Superior temporal gyrus (tissue), 1 donor: Measurements from ENCODE around the gene ARL16.

Experiments
- DNase-seq: peaks from one replicate; pipeline ENCODE4 v3.0.0-alpha.2; 2016; ENCODE audit errors: extremely low spot score

ARL16 gene

DNA sequence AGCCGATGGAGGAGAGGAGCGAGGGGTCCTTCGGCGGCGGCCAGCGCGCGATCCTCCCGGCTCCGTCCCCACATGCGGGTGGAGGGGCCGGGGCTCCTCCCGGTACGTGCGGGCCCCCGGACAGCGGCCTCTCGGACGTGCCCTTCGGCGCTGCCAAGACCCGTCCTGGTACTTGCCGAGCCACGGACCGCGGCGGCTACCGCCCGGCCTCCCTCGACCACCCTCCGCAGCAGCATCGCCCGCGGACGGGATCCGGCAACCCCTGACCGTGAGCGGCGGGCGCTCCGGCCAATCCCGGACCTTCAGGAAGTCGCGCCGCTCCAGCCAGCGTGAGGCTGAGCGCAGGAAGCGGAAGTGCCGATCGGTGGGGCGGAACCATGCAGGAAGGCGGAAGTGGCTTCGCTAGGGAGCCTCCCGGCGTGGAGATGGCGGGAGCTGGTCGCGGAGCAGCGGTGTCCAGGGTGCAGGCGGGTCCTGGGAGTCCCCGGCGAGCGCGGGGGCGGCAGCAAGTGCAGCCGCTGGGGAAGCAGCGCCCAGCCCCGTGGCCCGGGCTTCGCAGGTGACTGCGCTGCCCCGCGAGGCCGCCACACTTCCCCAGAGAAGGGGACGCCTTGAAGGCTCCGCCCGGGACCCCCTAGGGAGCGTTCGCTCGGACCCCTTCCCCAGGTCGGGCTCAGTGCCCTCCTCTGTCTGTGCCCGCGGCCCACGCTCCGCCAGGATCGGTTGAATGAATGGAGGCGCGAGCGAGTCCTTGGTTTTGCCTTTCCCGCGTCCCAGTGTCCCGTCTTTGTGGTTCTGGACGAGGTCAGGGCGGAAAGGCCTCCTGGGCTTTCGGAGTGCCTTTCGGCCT lies 17.0 kb downstream of the ARL16 start, which contains the start of the genes CCDC137 and OXLD1:
CCDC137 (plus strand) TSS at position 396 of the 850 bp plus-strand sequence; CDS start at position 426, 30 bp downstream.
OXLD1 (minus strand) TSS at position 264 of the 850 bp plus-strand sequence; CDS start at position 236, 28 bp downstream.
- peak; percentile 98 for DNase-seq

GRCh38 chr17:81666092-81666341 lies 17.6 kb downstream of the ARL16 start:
- no peak for DNase-seq

DNA sequence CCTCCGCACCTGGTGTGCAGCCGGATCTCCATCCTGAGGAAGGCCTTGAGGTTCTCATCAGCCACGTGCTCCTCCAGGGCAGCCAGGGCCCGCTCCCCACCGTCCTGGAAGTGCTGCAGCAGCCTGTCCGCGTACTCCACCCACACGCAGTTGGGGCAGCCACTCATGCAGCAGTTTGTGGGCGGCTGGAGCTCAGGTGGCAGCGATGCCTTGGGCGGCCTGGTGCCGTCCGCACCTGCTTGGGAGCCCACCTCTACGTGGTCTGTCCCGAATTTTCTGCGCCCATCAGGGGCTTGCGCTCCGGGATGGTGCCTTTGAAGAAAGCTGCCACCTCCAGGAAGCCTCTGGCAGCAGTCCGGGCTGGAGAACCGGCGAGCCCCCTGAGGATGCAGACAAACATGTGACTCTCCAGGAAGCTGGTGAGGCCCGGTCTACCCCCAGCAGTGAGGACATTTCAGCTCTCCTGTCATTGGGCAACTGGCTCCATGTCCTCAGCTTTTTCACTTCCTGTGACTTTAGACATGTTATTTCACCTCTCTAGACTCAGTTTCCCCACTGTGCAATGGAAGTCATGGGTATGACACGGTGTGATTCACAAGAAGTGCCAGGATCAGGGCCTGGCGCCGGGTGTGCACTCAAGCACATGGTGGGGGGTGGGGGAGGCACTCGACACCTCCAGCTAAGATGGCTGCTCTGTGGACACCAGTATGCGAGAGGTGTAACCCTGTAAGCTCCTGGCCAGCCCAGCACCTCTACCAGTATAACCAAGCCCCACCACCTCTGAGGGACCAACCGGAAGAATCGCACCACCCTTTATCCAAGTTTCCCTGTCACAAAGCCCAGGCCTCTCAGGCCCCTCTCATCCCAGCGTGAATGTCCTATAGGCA lies 18.1 kb downstream of the ARL16 start:
- no peak for DNase-seq

DNA sequence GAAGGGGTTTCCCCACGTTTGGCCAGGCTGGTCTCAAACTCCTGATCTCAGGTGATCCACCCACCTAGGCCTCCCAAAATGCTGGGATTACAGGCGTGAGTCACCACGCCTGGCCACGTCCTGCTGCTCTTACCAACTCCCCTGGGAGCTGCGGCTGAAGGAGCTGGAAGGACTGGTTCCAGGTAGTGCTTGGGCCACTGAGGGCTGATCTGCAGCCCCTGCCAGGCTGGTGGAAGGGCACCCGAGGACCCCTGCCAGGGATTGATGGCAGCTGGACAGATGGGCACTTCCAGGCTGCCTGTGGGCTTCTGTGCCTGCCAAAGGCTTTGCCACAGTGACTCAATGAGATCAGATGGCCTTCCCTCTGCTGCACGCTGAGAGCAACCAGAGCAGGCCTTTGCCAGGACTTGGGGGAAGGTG lies 19.5 kb downstream of the ARL16 start:
- no peak for DNase-seq

DNA sequence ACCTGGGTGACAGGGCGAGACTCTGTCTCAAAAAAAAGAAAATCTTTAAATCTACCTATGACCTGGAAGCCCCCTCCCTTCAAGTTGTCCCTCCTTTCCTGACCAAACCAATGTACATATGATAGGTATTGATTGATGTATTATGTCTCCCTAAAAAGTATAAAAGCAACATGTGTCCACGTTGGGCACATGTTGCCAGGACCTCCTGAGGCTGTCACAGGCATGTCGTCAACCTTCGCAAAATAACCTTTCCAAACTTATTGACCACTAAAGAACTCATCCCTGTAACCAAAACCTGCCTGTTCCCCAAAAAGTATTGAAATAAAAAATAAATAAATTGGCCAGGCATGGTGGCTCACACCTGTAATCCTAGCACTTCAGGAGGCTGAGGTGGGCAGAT lies 21.6 kb downstream of the ARL16 start:
- DNase-seq: no peak

DNA sequence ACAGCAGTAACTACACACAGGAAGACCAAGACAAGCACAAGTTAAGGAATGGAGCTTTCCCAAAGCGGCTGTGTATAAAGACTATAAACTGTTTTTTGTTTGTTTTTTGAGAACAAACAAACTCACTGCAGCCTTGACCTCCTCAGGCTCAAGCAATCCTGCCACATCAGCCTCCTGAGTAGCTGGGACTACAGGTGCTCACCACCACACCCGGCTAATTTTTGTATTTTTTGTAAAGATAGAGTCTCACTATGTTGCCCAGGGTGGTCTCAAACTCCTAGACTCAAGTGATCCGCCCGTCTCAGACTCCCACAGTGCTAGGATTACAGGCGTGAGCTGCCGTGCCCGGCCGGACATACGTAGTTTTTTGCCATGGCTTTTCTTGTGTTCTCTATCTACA lies 23.2 kb downstream of the ARL16 start:
- DNase-seq: no peak

- no peak for DNase-seq
Measured at GRCh38 chr17:81659038-81659437, 24.6 kb downstream of the ARL16 start.

- DNase-seq: no peak
Measured at GRCh38 chr17:81656835-81657234, 26.8 kb downstream of the ARL16 start.

DNA sequence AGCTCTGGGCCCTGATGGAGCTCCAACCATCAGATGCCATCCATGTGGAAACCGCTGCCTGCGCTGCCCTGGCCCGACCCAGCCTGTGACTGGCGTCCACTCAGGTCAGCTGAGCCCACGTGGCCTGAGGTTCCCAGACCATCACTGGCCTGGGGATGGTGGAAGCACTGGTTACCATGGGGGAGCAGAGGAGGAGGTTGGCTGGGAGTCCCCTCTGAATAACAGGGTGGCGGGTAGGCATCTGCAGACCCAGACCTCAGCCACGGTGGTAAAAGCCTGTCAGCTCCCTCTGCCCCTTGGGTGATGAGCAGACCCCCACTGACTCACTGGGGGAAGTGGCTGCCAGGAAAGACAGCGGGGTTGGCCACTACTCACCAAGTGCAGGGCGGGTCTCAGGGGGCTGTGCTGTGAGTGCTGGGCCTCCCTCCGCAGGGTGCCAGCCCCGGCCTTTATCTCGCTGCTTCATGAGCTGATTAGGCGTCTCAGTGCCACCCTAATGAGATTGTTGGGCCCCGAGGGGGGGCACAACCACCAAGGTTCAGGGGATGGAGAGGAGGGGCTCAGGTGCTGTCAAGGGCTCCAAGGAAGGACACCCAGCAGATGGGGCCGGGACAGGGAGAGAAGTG lies 27.4 kb downstream of the ARL16 start, which contains the start of gene PDE6G:
PDE6G (minus strand) TSS at position 425 of the 626 bp plus-strand sequence. CDS start 3,237 bp downstream, outside the sequence.
- DNase-seq: no peak

DNA sequence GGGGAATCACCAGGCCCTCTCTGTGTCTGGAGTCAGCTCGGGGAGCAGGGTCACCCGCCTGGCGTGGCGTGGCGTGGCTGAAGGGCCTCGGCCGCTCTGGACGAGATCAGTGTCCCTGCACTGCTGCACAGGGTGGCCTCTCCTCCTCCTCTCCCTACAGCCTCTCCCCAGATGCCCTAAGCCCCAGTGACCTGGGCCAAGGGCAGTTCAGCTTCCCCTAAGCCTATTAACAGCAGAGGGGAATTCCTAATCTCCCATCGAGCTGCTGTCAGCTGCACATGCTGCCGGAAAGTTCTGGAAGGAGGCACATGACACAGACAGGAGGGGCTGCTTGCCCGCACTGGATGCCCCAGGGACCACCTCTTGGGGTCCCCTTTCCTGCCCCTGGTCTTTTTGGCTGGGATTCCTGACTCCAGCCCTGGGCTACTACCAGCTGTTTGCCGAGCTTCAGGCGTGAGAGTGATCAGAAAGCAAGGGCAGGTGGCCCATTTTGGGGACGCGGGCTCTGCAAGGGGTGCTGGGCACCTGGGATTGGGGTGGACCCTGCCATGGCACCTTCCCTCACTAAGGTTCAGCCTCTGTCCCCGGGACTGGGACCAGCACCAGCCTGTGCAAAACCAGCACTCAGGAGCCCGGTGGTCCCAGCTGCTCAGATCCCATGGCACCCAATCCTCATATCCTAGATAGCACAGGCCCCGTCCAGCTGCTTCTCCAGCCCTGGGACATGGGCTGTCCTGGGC lies 28.0 kb downstream of the ARL16 start:
- no peak for DNase-seq

GRCh38 chr17:81652906-81653771 lies 30.5 kb downstream of the ARL16 start:
- no peak for DNase-seq

GRCh38 chr17:81651692-81652091 lies 31.9 kb downstream of the ARL16 start:
- DNase-seq: no peak

DNA sequence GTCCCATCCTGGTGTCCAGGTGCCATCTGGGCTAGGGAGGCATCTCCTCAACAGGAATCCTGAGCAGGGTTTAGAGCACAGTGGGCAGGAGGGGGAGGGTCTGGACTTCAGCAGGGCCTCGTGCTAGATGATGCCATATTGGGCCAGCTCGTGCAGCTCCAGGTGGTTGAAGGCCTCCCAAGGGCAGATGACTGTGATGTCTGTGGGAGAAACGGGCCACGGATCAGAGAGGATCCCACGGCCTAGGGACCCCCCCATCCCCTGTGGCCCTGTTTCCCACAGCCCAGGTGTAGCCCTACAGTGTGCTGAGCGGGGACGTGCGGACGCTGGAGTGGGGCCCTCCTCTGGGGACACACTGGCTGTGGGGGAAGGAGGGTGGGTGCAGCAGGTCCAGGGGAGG lies 32.6 kb downstream of the ARL16 start:
- DNase-seq: no peak

- no peak for DNase-seq
Measured at GRCh38 chr17:81648707-81649085, 34.9 kb downstream of the ARL16 start.

DNA sequence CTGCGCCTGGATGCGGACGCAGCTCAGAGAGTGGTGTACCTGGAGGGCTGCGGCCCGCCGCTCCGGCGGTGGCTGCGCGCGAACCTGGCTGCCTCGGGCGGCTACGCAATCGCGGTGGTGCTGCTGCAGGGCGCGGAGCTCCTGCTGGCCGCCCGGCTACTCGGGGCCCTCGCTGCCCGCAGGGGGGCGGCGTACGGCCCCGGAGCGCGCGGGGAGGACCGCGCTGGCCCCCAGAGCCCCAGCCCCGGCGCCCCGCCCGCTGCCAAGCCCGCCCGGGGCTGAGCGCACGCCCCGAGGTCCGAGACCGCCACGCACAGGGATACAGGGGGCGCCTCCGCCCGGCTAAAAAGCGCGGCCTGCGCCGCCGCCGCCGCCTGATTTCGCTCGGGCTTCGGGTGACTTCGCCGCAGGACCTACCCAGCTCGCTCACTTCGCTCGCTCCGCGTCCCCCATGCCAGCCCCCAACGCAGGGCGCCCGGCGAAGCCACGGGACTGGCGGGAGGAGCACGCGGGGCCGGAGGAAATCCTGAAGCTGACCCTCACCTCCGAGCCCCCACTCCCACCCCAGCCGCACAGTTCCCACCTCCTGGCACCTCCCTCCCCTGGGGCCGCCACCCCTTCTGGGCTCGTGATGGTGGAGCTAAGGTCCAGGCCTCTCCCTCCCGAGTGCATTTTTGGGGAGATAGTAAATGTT lies 35.4 kb downstream of the ARL16 start:
- DNase-seq: no peak

GRCh38 chr17:81647640-81648012 lies 36.0 kb downstream of the ARL16 start:
- no peak for DNase-seq

GRCh38 chr17:81646869-81647600 lies 36.6 kb downstream of the ARL16 start:
- DNase-seq: no peak

DNA sequence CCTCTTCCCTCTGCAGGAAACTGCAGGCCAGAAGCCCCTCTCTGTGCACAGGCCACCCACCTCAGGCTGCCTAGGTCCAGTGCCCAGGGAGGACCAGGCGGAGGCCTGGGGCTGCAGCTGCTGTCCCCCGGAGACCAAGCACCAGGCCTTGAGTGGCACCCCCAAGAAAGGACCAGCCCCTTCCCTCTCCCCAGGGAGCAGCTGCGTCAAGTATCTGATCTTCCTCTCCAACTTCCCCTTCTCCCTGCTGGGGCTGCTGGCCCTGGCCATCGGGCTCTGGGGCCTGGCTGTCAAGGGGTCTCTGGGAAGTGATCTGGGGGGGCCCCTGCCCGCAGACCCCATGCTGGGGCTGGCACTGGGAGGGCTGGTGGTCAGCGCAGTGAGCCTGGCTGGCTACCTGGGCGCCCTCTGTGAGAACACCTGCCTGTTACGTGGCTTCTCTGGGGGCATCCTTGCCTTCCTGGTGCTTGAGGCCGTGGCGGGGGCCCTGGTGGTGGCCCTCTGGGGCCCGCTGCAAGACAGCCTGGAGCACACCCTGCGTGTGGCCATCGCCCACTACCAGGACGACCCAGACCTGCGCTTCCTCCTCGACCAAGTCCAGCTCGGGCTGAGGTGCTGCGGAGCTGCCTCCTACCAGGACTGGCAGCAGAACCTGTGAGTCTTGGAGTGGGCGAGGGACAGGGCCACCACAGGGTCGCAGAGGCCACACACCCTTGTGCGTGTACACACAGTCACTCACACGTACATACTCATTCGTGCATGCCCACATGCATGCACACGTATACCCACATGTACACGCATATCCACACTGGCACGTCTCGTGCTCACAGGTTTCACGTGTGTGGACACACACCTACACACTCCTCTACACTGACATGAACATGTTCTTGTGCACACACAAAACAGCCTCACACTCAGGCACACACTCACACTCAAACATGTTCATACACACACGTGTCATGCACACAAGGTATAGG lies 38.3 kb downstream of the ARL16 start:
- no peak for DNase-seq
